Sigmoid colon (tissue), 4 donors: ENCODE results near the gene ULBP3.

ENCODE experiments used
- CTCF ChIP-seq, 4 experiments: fragments of 450-650 bp in 3 of 4; fragments of 200-600 bp in 1 of 4; IDR thresholded peaks; one replicate each; pipeline ENCODE4 v1.5.1; 2016 to 2019; ENCODE audit warnings: antibody characterized with exemption in 4 of 4, mild to moderate bottlenecking in 3 of 4, moderate library complexity in 2 of 4
- POLR2A ChIP-seq, 2 donors: fragments of 450-650 bp; IDR thresholded peaks; one replicate each; pipeline ENCODE4 v1.6.1; 2016; ENCODE audit warnings: antibody characterized with exemption in 2 of 2, mild to moderate bottlenecking in 2 of 2, moderate library complexity in 2 of 2
- POLR2AphosphoS5 ChIP-seq, 4 donors: sonication (generic); formaldehyde crosslinking; IDR thresholded peaks; one replicate each; pipeline ENCODE4 v1.6.1; 2017; ENCODE audit warnings: antibody characterized with exemption in 4 of 4

- TF ChIP-seq CTCF (IDR thresholded peaks at IDR 0.05) (no peak), POLR2AphosphoS5 (IDR thresholded peaks at IDR 0.05) (no peak), POLR2A (IDR thresholded peaks at IDR 0.05) (no peak)
Observed at GRCh38 chr6:150048099-150048498, 20.8 kb downstream of the ULBP3 start.
